Colon (tissue), 2 donors: ENCODE results near the gene CDX4.
"Not testable (repeated sequence)": the region's sequence is repeated elsewhere in the genome, so short reads cannot be mapped to it uniquely, and the experiment has no call there.

Source experiments
- FAIRE-seq: peaks from 2 replicates; lab custom pipeline; 2012; peaks lifted over from hg19 to GRCh38; lab: Jason Lieb, UNC
- donor health status: control.
- donor health status: control.

Gene CDX4

GRCh38 chrX:73446831-73447230 is at the start of gene CDX4:
TSS of gene CDX4 (plus strand) at chrX:73447053. CDS start at chrX:73447254, 201 bp downstream.
- no peak for FAIRE-seq

- FAIRE-seq: no peak
Observed at GRCh38 chrX:73398185-73398914, 48.5 kb upstream of the CDX4 start.

- no peak for FAIRE-seq
Observed at GRCh38 chrX:73400136-73400748, 46.6 kb upstream of the CDX4 start.

GRCh38 chrX:73401591-73402266 is 45.1 kb upstream of the CDX4 start:
- no peak for FAIRE-seq

GRCh38 chrX:73412930-73413329 is 33.9 kb upstream of the CDX4 start:
- FAIRE-seq: no peak

GRCh38 chrX:73447311-73447794 is 500 bp downstream of the CDX4 start:
- no peak for FAIRE-seq

- FAIRE-seq: no peak
Observed at GRCh38 chrX:73448379-73448778, 1.5 kb downstream of the CDX4 start.

- no peak for FAIRE-seq
Observed at GRCh38 chrX:73455171-73455570, 8.3 kb downstream of the CDX4 start.

GRCh38 chrX:73457306-73457705 is 10.5 kb downstream of the CDX4 start:
- no peak for FAIRE-seq

- FAIRE-seq: no peak
Observed at GRCh38 chrX:73468376-73468775, 21.5 kb downstream of the CDX4 start.

GRCh38 chrX:73478961-73479360 is 32.1 kb downstream of the CDX4 start:
- peak; percentile 91 for FAIRE-seq

- FAIRE-seq: no peak
Observed at GRCh38 chrX:73481521-73481920, 34.7 kb downstream of the CDX4 start.

GRCh38 chrX:73490661-73491060 is 43.8 kb downstream of the CDX4 start:
- FAIRE-seq: no peak

GRCh38 chrX:73492178-73492577 is 45.3 kb downstream of the CDX4 start:
- not testable (repeated sequence) for FAIRE-seq
